HepG2 (cell line): ENCODE results near the gene PLEKHB2. TPM values are rescaled to one million over a fixed set of nuclear protein-coding genes. Genes with fewer than 3 reads are reported as not detected.

Experiments used
- ESRRA ChIP-seq: sonication (generic); formaldehyde crosslinking; IDR thresholded peaks from 2 replicates; pipeline ENCODE4 v1.5.1; 2020; ENCODE audit warnings: mild to moderate bottlenecking, low read depth, missing genetic modification reagents
- HOXD1 ChIP-seq: sonication (generic); formaldehyde crosslinking; IDR thresholded peaks from 2 replicates; pipeline ENCODE4 v1.5.0; 2020; ENCODE audit warnings: missing genetic modification reagents
- KDM1A ChIP-seq: IDR thresholded peaks from 2 replicates; pipeline ENCODE4 v1.6.1; 2016; ENCODE audit warnings: missing compliant biosample characterization
- NAIF1 ChIP-seq: sonication (generic); formaldehyde crosslinking; IDR thresholded peaks from 2 replicates; pipeline ENCODE4 v1.5.0; 2020; ENCODE audit warnings: mild to moderate bottlenecking, missing genetic modification reagents, borderline replicate concordance
- PCBP2 ChIP-seq: fragments of 200-400 bp; formaldehyde crosslinking; optimal IDR thresholded peaks from 2 replicates; pipeline ENCODE3; 2018; ENCODE audit warnings: low read length, low read depth; ENCODE audit not compliant: poor library complexity, severe bottlenecking
- TBL1XR1 ChIP-seq: fragments of 150-350 bp; IDR thresholded peaks from 2 replicates; pipeline ENCODE4 v1.6.1; 2014; ENCODE audit warnings: borderline replicate concordance, low read length; ENCODE audit not compliant: partially characterized antibody
- ZBTB8A ChIP-seq: sonication (generic); formaldehyde crosslinking; IDR thresholded peaks from 2 replicates; pipeline ENCODE4 v1.4.0; 2020; ENCODE audit warnings: mild to moderate bottlenecking, low read depth, missing genetic modification reagents, borderline replicate concordance
- ZC3H4 ChIP-seq: sonication (generic); formaldehyde crosslinking; IDR thresholded peaks from 2 replicates; pipeline ENCODE4 v1.4.0; 2020; ENCODE audit warnings: missing genetic modification reagents, borderline replicate concordance
- ZNF101 ChIP-seq: sonication (generic); formaldehyde crosslinking; IDR thresholded peaks from 2 replicates; pipeline ENCODE4 v1.4.0; 2020; ENCODE audit warnings: mild to moderate bottlenecking, low read depth, missing genetic modification reagents, borderline replicate concordance
- ZNF124 ChIP-seq: sonication (generic); formaldehyde crosslinking; IDR thresholded peaks from 2 replicates; pipeline ENCODE4 v1.4.0; 2020; ENCODE audit warnings: missing genetic modification reagents
- ZNF17 ChIP-seq: sonication (generic); formaldehyde crosslinking; IDR thresholded peaks from 2 replicates; pipeline ENCODE4 v1.5.0; 2020; ENCODE audit warnings: mild to moderate bottlenecking, missing genetic modification reagents
- ZNF496 ChIP-seq: sonication (generic); formaldehyde crosslinking; IDR thresholded peaks from 2 replicates; pipeline ENCODE4 v1.8.1; 2023; ENCODE audit warnings: mild to moderate bottlenecking, moderate library complexity, missing genetic modification reagents; ENCODE audit not compliant: insufficient replicate concordance
- ZNF660 ChIP-seq: sonication (generic); formaldehyde crosslinking; IDR thresholded peaks from 2 replicates; pipeline ENCODE4 v1.5.1; 2020; ENCODE audit warnings: mild to moderate bottlenecking, low read depth, missing genetic modification reagents, borderline replicate concordance
- polyA plus RNA-seq, 8 experiments: library from polyadenylated mRNA; depleted of rRNA in 3 of 8; stranded (reverse) in 7 of 8; unstranded in 1 of 8; fragments of >200 nt; fragmentation: Illumina TruSeq in 4 of 8; extraction: Trizol in 4 of 8; gene quantifications; 2 replicates each; pipeline versions ENCODE4 v1.2.1 to v1.2.3, GENCODE V29; 2011 to 2016; ENCODE audit warnings: low read depth in 4 of 8, missing spikeins in 1 of 8, mixed read lengths in 1 of 8; ENCODE audit not compliant: insufficient read depth in 1 of 8
- total RNA-seq, 5 experiments: library from RNA; depleted of rRNA; stranded (reverse); fragments of >200 nt; fragmentation: Illumina TruSeq; extraction: Trizol; gene quantifications; 2 replicates each; pipeline ENCODE4 v1.2.3, GENCODE V29; 2016; ENCODE audit warnings: low read depth in 1 of 5
- TF ChIP-seq, protein P1 (sequence below): sonication (generic); formaldehyde crosslinking; IDR thresholded peaks from 2 replicates; pipeline ENCODE4 v1.4.0; 2020; ENCODE audit warnings: missing genetic modification reagents
- TF ChIP-seq, protein P2 (sequence below): sonication (generic); formaldehyde crosslinking; IDR thresholded peaks from 2 replicates; pipeline ENCODE4 v1.8.1; 2023; ENCODE audit warnings: mild to moderate bottlenecking, moderate library complexity, missing genetic modification reagents
- TF ChIP-seq, protein P3 (sequence below): sonication (generic); formaldehyde crosslinking; IDR thresholded peaks from 2 replicates; pipeline ENCODE4 v1.4.0; 2020; ENCODE audit warnings: missing genetic modification reagents, borderline replicate concordance
- TF ChIP-seq, protein P4 (sequence below): sonication (generic); formaldehyde crosslinking; IDR thresholded peaks from 2 replicates; pipeline ENCODE4 v1.5.0; 2020; ENCODE audit warnings: mild to moderate bottlenecking, missing genetic modification reagents
- TF ChIP-seq, protein P5 (sequence below): sonication (generic); formaldehyde crosslinking; IDR thresholded peaks from 2 replicates; pipeline ENCODE4 v1.4.0; 2020; ENCODE audit warnings: missing genetic modification reagents, borderline replicate concordance

Gene PLEKHB2
- total and polyA plus RNA-seq, 2 of the 13 experiments (the other 11 are each of a cell fraction or from before 2014, with no cell fraction given): 73.0 to 78.9 TPM

DNA sequence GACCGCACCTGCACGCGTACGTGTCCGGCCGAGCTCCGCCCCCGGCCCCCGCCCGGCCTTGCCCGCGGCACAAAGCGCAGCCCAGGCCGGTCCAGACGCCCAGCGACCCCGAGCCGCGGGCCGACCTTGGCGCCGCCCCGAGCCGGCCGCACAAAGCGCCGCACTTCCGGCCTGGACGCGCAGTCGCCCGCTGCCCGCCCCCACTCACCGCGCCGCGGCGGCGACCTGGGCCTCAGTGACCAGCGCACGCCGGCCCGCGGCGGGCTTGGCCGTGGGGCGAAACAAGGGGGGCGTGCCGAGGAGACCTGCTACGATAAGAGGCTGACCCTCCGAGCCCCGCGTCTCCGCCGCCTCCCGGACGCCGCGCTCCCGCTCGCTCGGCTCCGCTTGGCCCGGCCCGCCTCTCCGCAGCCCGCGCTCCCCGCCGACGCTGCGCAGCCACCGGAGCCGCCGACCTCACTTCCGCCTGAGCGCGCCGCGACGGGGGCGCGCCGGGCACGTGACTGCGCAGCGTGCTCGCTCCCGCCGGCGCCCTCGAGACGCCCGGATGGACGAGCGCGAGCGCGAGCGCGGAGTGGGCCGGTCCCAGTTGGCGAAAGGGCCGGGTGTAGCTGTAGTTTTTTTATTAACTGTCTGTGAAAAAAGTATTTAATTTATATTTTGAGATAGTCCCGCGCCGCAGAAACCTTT lies 12.0 kb upstream of the PLEKHB2 start, which contains the start of gene FAM168B (continued):
- TF ChIP-seq, protein P1, sequence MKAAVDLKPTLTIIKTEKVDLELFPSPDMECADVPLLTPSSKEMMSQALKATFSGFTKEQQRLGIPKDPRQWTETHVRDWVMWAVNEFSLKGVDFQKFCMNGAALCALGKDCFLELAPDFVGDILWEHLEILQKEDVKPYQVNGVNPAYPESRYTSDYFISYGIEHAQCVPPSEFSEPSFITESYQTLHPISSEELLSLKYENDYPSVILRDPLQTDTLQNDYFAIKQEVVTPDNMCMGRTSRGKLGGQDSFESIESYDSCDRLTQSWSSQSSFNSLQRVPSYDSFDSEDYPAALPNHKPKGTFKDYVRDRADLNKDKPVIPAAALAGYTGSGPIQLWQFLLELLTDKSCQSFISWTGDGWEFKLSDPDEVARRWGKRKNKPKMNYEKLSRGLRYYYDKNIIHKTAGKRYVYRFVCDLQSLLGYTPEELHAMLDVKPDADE (CRISPR knock-in tag): no peak
- TF ChIP-seq ZBTB8A (CRISPR knock-in tag) (no peak), ZNF496 (CRISPR knock-in tag) (no peak), ZC3H4 (no peak), PCBP2 (no peak), TBL1XR1 (peak; percentile 66), ZNF124 (0 out of 2 replicates have a peak, but pooled peaks have one; percentile 15), NAIF1 (CRISPR knock-in tag) (no peak), KDM1A (CRISPR knock-in tag) (no peak), ZNF101 (CRISPR knock-in tag) (no peak; the same call in 1 of the 2 replicates), ZNF660 (CRISPR knock-in tag) (no peak), ZNF17 (CRISPR knock-in tag) (no peak), HOXD1 (no peak), ESRRA (CRISPR knock-in tag) (peak; percentile 94)
- TF ChIP-seq, protein P2, sequence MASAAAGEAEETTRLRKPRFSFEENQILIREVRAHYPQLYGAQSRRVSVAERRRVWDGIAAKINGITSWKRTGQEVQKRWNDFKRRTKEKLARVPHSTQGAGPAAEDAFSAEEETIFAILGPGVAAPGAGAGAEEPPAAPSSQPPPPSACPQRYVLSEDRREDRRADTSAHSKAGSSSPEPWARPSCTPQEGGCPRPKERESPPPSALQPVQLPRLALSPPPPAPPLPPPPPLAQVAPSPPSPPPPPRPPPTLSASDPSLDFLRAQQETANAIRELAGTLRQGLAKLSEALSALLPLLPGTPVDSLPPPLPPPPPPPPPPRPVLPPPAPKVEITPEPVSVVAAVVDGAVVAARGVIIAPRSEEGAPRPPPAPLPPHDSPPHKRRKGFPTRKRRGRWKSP (CRISPR knock-in tag): no peak
- TF ChIP-seq, protein P3, sequence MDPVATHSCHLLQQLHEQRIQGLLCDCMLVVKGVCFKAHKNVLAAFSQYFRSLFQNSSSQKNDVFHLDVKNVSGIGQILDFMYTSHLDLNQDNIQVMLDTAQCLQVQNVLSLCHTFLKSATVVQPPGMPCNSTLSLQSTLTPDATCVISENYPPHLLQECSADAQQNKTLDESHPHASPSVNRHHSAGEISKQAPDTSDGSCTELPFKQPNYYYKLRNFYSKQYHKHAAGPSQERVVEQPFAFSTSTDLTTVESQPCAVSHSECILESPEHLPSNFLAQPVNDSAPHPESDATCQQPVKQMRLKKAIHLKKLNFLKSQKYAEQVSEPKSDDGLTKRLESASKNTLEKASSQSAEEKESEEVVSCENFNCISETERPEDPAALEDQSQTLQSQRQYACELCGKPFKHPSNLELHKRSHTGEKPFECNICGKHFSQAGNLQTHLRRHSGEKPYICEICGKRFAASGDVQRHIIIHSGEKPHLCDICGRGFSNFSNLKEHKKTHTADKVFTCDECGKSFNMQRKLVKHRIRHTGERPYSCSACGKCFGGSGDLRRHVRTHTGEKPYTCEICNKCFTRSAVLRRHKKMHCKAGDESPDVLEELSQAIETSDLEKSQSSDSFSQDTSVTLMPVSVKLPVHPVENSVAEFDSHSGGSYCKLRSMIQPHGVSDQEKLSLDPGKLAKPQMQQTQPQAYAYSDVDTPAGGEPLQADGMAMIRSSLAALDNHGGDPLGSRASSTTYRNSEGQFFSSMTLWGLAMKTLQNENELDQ (CRISPR knock-in tag): no peak
- TF ChIP-seq, protein P4, sequence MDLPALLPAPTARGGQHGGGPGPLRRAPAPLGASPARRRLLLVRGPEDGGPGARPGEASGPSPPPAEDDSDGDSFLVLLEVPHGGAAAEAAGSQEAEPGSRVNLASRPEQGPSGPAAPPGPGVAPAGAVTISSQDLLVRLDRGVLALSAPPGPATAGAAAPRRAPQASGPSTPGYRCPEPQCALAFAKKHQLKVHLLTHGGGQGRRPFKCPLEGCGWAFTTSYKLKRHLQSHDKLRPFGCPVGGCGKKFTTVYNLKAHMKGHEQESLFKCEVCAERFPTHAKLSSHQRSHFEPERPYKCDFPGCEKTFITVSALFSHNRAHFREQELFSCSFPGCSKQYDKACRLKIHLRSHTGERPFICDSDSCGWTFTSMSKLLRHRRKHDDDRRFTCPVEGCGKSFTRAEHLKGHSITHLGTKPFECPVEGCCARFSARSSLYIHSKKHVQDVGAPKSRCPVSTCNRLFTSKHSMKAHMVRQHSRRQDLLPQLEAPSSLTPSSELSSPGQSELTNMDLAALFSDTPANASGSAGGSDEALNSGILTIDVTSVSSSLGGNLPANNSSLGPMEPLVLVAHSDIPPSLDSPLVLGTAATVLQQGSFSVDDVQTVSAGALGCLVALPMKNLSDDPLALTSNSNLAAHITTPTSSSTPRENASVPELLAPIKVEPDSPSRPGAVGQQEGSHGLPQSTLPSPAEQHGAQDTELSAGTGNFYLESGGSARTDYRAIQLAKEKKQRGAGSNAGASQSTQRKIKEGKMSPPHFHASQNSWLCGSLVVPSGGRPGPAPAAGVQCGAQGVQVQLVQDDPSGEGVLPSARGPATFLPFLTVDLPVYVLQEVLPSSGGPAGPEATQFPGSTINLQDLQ (CRISPR knock-in tag): peak; percentile 72
- TF ChIP-seq, protein P5, sequence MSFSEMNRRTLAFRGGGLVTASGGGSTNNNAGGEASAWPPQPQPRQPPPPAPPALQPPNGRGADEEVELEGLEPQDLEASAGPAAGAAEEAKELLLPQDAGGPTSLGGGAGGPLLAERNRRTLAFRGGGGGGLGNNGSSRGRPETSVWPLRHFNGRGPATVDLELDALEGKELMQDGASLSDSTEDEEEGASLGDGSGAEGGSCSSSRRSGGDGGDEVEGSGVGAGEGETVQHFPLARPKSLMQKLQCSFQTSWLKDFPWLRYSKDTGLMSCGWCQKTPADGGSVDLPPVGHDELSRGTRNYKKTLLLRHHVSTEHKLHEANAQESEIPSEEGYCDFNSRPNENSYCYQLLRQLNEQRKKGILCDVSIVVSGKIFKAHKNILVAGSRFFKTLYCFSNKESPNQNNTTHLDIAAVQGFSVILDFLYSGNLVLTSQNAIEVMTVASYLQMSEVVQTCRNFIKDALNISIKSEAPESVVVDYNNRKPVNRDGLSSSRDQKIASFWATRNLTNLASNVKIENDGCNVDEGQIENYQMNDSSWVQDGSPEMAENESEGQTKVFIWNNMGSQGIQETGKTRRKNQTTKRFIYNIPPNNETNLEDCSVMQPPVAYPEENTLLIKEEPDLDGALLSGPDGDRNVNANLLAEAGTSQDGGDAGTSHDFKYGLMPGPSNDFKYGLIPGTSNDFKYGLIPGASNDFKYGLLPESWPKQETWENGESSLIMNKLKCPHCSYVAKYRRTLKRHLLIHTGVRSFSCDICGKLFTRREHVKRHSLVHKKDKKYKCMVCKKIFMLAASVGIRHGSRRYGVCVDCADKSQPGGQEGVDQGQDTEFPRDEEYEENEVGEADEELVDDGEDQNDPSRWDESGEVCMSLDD (CRISPR knock-in tag): peak; percentile 71; the same call in 1 of the 2 replicates
